ENCODE results near the gene POU6F2.
"Not testable (repeated sequence)": the region's sequence is repeated elsewhere in the genome, so short reads cannot be mapped to it uniquely, and the experiment has no call there.

The POU6F2 gene

GRCh38 chr7:39181398-39181797 is 203.7 kb downstream of the POU6F2 start:
- H3K9ac ChIP-seq (ENCODE audit: low read length in 2 of 2) = no peak overlapping the region
- no peak overlapping the region for H3K4me3 ChIP-seq (ENCODE audit: low read length in 2 of 2)
- H3K36me3 ChIP-seq (ENCODE audit: control insufficient read depth in 2 of 2, insufficient read depth in 2 of 2, low read length in 2 of 2) = no peaks in the 10 kb centered on the region
- H3K27ac ChIP-seq (ENCODE audit: low read length) = no peak overlapping the region
- no peaks in the 10 kb centered on the region for H3K27me3 ChIP-seq (ENCODE audit: control insufficient read depth in 1 of 2, insufficient read depth in 2 of 2, low read length in 2 of 2)
- no peaks in the 10 kb centered on the region for H3K4me1 ChIP-seq (ENCODE audit: control insufficient read depth, insufficient read depth, low read length)
- H3K9me3 ChIP-seq (ENCODE audit: control insufficient read depth in 2 of 2, low read length in 2 of 2) = peaks cover 2 to 3% of the 10 kb centered on the region in 2 donors

- H3K27ac ChIP-seq (ENCODE audit: low read length) = no peak overlapping the region
- H3K27me3 ChIP-seq (ENCODE audit: control insufficient read depth in 1 of 2, insufficient read depth in 2 of 2, low read length in 2 of 2) = no peaks in the 10 kb centered on the region
- H3K4me3 ChIP-seq (ENCODE audit: low read length in 2 of 2) = no peak overlapping the region
- H3K9ac ChIP-seq (ENCODE audit: low read length in 2 of 2) = no peak overlapping the region
- H3K9me3 ChIP-seq (ENCODE audit: control insufficient read depth in 2 of 2, low read length in 2 of 2) = peaks cover 2 to 3% of the 10 kb centered on the region in 2 donors
- no peaks in the 10 kb centered on the region for H3K36me3 ChIP-seq (ENCODE audit: control insufficient read depth in 2 of 2, insufficient read depth in 2 of 2, low read length in 2 of 2)
- H3K4me1 ChIP-seq (ENCODE audit: control insufficient read depth, insufficient read depth, low read length) = no peaks in the 10 kb centered on the region
Observed at GRCh38 chr7:39183796-39184195, 206.1 kb downstream of the POU6F2 start.

- Histone ChIP-seq H3K9me3 (ENCODE audit: control insufficient read depth in 2 of 2, low read length in 2 of 2) (peaks cover 2 to 3% of the 10 kb centered on the region in 2 donors), H3K27me3 (ENCODE audit: control insufficient read depth in 1 of 2, insufficient read depth in 2 of 2, low read length in 2 of 2) (no peaks in the 10 kb centered on the region), H3K9ac (ENCODE audit: low read length in 2 of 2) (no peak overlapping the region), H3K4me3 (ENCODE audit: low read length in 2 of 2) (no peak overlapping the region), H3K27ac (ENCODE audit: low read length) (no peak overlapping the region), H3K36me3 (ENCODE audit: control insufficient read depth in 2 of 2, insufficient read depth in 2 of 2, low read length in 2 of 2) (no peaks in the 10 kb centered on the region), H3K4me1 (ENCODE audit: control insufficient read depth, insufficient read depth, low read length) (no peaks in the 10 kb centered on the region)
Observed at GRCh38 chr7:39184391-39184790, 206.7 kb downstream of the POU6F2 start.

GRCh38 chr7:39186131-39186530 is 208.4 kb downstream of the POU6F2 start:
- Histone ChIP-seq H3K27me3 (ENCODE audit: control insufficient read depth in 1 of 2, insufficient read depth in 2 of 2, low read length in 2 of 2) (no peaks in the 10 kb centered on the region), H3K9me3 (ENCODE audit: control insufficient read depth in 2 of 2, low read length in 2 of 2) (peaks cover under 1 to 3% of the 10 kb centered on the region in 2 donors), H3K27ac (ENCODE audit: low read length) (no peak overlapping the region), H3K4me1 (ENCODE audit: control insufficient read depth, insufficient read depth, low read length) (no peaks in the 10 kb centered on the region), H3K9ac (ENCODE audit: low read length in 2 of 2) (no peak overlapping the region), H3K36me3 (ENCODE audit: control insufficient read depth in 2 of 2, insufficient read depth in 2 of 2, low read length in 2 of 2) (no peaks in the 10 kb centered on the region), H3K4me3 (ENCODE audit: low read length in 2 of 2) (no peak overlapping the region)

GRCh38 chr7:39186671-39187070 is 209.0 kb downstream of the POU6F2 start:
- Histone ChIP-seq H3K9me3 (ENCODE audit: control insufficient read depth in 2 of 2, low read length in 2 of 2) (peaks cover 0 to 3% of the 10 kb centered on the region in 2 donors), H3K27me3 (ENCODE audit: control insufficient read depth in 1 of 2, insufficient read depth in 2 of 2, low read length in 2 of 2) (no peaks in the 10 kb centered on the region), H3K4me3 (ENCODE audit: low read length in 2 of 2) (no peak overlapping the region), H3K36me3 (ENCODE audit: control insufficient read depth in 2 of 2, insufficient read depth in 2 of 2, low read length in 2 of 2) (no peaks in the 10 kb centered on the region), H3K9ac (ENCODE audit: low read length in 2 of 2) (no peak overlapping the region), H3K27ac (ENCODE audit: low read length) (no peak overlapping the region), H3K4me1 (ENCODE audit: control insufficient read depth, insufficient read depth, low read length) (no peaks in the 10 kb centered on the region)

- H3K27ac ChIP-seq (ENCODE audit: low read length) = no peak overlapping the region
Observed at GRCh38 chr7:39187130-39187529, 209.4 kb downstream of the POU6F2 start.

GRCh38 chr7:39192476-39192875 is 214.8 kb downstream of the POU6F2 start:
- Histone ChIP-seq H3K27ac (ENCODE audit: low read length) (no peak overlapping the region), H3K9ac (ENCODE audit: low read length in 2 of 2) (no peak overlapping the region), H3K4me3 (ENCODE audit: low read length in 2 of 2) (no peak overlapping the region)

More at GRCh38 chr7:39187130-39187529, 209.4 kb downstream of the POU6F2 start:
- Histone ChIP-seq H3K9me3 (ENCODE audit: control insufficient read depth in 2 of 2, low read length in 2 of 2) (peaks cover 0 to 3% of the 10 kb centered on the region in 2 donors), H3K4me1 (ENCODE audit: control insufficient read depth, insufficient read depth, low read length) (no peaks in the 10 kb centered on the region), H3K4me3 (ENCODE audit: low read length in 2 of 2) (no peak overlapping the region), H3K9ac (ENCODE audit: low read length in 2 of 2) (no peak overlapping the region), H3K36me3 (ENCODE audit: control insufficient read depth in 2 of 2, insufficient read depth in 2 of 2, low read length in 2 of 2) (no peaks in the 10 kb centered on the region), H3K27me3 (ENCODE audit: control insufficient read depth in 1 of 2, insufficient read depth in 2 of 2, low read length in 2 of 2) (no peaks in the 10 kb centered on the region)

GRCh38 chr7:39194388-39194787 is 216.7 kb downstream of the POU6F2 start:
- H3K4me3 ChIP-seq (ENCODE audit: low read length in 2 of 2); H3K4me1 ChIP-seq (ENCODE audit: control insufficient read depth, insufficient read depth, low read length); H3K27me3 ChIP-seq (ENCODE audit: control insufficient read depth in 1 of 2, insufficient read depth in 2 of 2, low read length in 2 of 2); H3K36me3 ChIP-seq (ENCODE audit: control insufficient read depth in 2 of 2, insufficient read depth in 2 of 2, low read length in 2 of 2); H3K9me3 ChIP-seq (ENCODE audit: control insufficient read depth in 2 of 2, low read length in 2 of 2); H3K27ac ChIP-seq (ENCODE audit: low read length); H3K9ac ChIP-seq (ENCODE audit: low read length in 2 of 2): not testable (repeated sequence)

More at GRCh38 chr7:39192476-39192875, 214.8 kb downstream of the POU6F2 start:
- H3K27me3 ChIP-seq (ENCODE audit: control insufficient read depth in 1 of 2, insufficient read depth in 2 of 2, low read length in 2 of 2) = no peaks in the 10 kb centered on the region
- no peaks in the 10 kb centered on the region for H3K4me1 ChIP-seq (ENCODE audit: control insufficient read depth, insufficient read depth, low read length)
- no peaks in the 10 kb centered on the region for H3K36me3 ChIP-seq (ENCODE audit: control insufficient read depth in 2 of 2, insufficient read depth in 2 of 2, low read length in 2 of 2)
- H3K9me3 ChIP-seq (ENCODE audit: control insufficient read depth in 2 of 2, low read length in 2 of 2) = no peaks in the 10 kb centered on the region

GRCh38 chr7:39195967-39196366 is 218.3 kb downstream of the POU6F2 start:
- Histone ChIP-seq H3K27me3 (ENCODE audit: control insufficient read depth in 1 of 2, insufficient read depth in 2 of 2, low read length in 2 of 2) (no peaks in the 10 kb centered on the region), H3K4me3 (ENCODE audit: low read length in 2 of 2) (no peak overlapping the region), H3K36me3 (ENCODE audit: control insufficient read depth in 2 of 2, insufficient read depth in 2 of 2, low read length in 2 of 2) (no peaks in the 10 kb centered on the region), H3K27ac (ENCODE audit: low read length) (no peak overlapping the region), H3K4me1 (ENCODE audit: control insufficient read depth, insufficient read depth, low read length) (no peaks in the 10 kb centered on the region), H3K9ac (ENCODE audit: low read length in 2 of 2) (no peak overlapping the region), H3K9me3 (ENCODE audit: control insufficient read depth in 2 of 2, low read length in 2 of 2) (no peaks in the 10 kb centered on the region)

GRCh38 chr7:39197831-39198230 is 220.1 kb downstream of the POU6F2 start:
- Histone ChIP-seq H3K4me3 (ENCODE audit: low read length in 2 of 2) (no peak overlapping the region), H3K27ac (ENCODE audit: low read length) (no peak overlapping the region), H3K4me1 (ENCODE audit: control insufficient read depth, insufficient read depth, low read length) (no peaks in the 10 kb centered on the region), H3K9ac (ENCODE audit: low read length in 2 of 2) (no peak overlapping the region), H3K27me3 (ENCODE audit: control insufficient read depth in 1 of 2, insufficient read depth in 2 of 2, low read length in 2 of 2) (no peaks in the 10 kb centered on the region), H3K36me3 (ENCODE audit: control insufficient read depth in 2 of 2, insufficient read depth in 2 of 2, low read length in 2 of 2) (no peaks in the 10 kb centered on the region), H3K9me3 (ENCODE audit: control insufficient read depth in 2 of 2, low read length in 2 of 2) (no peaks in the 10 kb centered on the region)

- no peak overlapping the region for H3K27ac ChIP-seq (ENCODE audit: low read length)
- no peaks in the 10 kb centered on the region for H3K4me1 ChIP-seq (ENCODE audit: control insufficient read depth, insufficient read depth, low read length)
- H3K4me3 ChIP-seq (ENCODE audit: low read length in 2 of 2) = no peak overlapping the region
- H3K9me3 ChIP-seq (ENCODE audit: control insufficient read depth in 2 of 2, low read length in 2 of 2) = no peaks in the 10 kb centered on the region
- no peak overlapping the region for H3K9ac ChIP-seq (ENCODE audit: low read length in 2 of 2)
- no peaks in the 10 kb centered on the region for H3K27me3 ChIP-seq (ENCODE audit: control insufficient read depth in 1 of 2, insufficient read depth in 2 of 2, low read length in 2 of 2)
- H3K36me3 ChIP-seq (ENCODE audit: control insufficient read depth in 2 of 2, insufficient read depth in 2 of 2, low read length in 2 of 2) = no peaks in the 10 kb centered on the region
Observed at GRCh38 chr7:39198556-39198955, 220.8 kb downstream of the POU6F2 start.
